Stimulated activated CD4-positive, alpha-beta T cell treated with anti-CD3 and anti-CD28 coated beads, Interleukin-15, amount 100 ng/mL, for 48 hours (primary cell): ENCODE results near the gene GPR183.
A peak's percentile ranks its signal among the peaks of the same experiment; 100 is the strongest.

Experiments used
- DNase-seq, 2 donors: peaks; one replicate each; pipeline ENCODE4 v3.0.0-alpha.2; 2020; ENCODE audit warnings: low read depth in 2 of 2

Gene GPR183

DNA sequence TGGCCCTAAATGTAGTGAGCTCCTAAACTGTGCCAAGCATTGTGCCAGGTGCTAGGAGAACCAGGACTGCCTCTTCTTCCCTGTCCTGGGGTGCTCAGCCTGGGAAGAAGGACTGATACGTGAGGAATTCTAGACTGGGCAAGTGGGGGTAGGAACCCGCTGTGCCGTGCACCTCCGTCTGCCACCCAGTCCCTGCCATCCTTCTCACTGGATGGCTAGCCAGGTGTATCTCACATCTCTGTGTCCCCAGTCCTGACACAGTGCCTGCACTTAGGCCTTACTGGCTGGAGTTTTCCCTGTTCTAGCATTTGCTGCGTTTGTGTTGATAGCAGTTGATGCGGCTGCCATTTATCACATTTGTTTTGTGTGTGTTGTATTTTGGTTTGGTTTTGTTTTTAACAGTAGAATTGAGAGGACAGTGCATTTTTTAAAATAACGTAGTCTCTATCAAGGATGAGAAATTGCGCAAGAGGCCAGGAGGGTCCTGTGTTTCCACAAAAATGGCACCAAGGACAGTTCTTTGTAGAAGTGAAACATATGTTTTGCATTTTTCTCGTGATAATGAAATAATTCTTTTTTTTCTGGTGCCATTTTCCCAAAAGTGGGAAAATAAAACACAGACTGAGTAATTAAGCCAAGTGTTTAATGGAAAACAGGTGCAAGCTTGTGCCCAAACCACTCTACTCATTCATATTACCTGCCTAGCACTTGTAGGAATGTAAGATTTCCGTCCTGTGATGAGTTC, 4.7 kb upstream of the GPR183 start:
- no peak for DNase-seq

GRCh38 chr13:99311137-99311536, 3.9 kb upstream of the GPR183 start:
- DNase-seq: no peak

DNA sequence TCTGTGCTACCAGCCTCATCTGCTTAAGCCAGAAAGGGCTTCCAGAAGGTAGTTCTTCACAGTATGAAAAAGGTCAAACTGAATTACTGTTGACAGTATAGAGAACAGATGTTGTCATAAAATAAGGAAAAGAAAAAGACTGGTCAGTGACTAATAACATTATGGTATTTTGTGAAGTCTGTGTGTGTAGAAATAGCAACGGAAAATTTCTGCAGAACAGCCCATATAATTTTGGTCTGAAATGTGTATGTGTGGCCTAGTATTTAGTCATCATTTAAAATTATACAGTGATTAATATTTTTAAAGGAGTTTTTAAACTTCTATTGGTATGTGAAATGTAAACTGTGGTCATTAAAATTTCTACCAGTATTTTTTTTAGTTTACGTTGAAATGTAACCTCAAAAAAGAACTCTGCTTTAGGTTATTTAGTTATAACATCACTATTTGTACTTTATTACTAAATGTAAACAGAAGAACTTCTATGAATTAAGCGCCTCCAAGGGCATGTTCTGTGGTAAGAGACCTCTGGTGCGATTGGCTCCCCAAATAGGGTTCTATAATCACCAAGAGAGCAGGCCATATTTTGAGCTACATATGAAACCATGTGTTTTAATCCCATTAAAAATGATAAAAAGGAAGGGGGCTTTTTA, 3.3 kb upstream of the GPR183 start:
- no peak for DNase-seq

- no peak for DNase-seq
Measured at GRCh38 chr13:99308471-99309087, 1.4 kb upstream of the GPR183 start.

DNA sequence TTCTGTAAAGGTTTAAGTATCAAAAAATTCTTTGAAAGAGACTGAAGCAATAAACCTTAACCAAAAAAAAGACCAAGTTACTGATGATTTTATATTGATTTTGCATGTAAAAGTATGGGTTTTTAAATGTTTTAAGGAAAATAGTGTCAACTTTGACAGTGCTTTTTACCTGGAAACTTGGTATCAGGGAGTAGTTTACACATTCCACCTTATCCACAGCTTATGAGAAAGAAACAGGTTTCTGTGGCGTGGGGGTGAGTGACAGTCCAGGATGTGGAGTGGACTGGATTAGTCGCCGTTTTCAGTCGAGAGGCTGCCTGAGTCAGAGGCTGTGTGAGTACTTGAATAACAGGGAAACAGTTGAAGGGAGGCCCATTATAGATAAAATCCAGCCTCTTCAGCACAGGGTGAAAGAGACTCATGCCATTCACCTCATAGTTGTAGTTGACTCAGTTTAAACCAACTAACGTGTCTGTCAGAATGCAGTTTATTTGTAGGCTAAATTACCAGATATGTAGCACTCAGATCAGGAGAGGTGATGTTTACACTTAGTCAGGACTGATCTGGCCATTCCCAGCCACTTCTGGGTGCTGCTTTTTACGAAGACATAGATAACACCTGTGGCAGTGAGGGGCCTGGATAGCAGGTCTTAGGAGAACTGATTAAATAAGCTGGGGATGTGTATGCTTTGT, 595 bp upstream of the GPR183 start:
- peak; percentile 81 for DNase-seq

DNA sequence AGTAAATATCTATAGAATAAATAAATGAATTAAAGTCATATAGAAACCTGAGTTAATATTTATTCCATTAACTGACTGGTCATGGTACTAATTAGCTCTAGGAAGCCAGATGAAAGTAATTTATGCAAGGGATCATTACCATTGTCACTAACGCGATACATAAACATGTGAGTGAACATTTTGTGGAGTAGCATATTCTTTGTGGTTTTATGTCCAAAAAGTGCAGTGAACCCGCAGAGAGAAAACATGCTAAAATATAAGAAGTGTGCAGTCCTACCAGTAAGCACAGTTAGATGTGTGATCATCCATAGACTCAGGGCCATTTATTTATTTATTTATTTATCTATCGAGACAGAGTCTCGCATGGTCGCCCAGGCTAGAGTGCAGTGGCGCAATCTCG, 1.6 kb downstream of the GPR183 start:
- DNase-seq: no peak

DNA sequence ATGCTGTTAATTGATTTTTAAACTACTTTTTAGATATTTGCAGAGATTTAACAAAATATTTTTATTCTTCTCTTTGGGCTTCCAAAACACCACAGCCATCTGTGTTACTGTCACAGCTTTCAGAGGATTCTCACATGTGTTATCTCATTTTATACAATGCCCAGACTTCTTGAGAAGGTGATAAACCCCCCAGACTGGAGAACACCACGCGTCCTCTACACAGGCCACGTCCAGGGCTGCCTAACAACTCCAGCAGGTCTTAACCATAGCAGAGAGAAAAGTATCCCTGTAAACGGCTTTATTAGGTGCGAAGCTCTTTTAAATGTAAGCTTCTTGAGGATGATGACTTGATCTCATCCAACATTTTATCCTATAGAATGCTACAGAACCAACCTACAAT, 2.0 kb downstream of the GPR183 start:
- DNase-seq: no peak

- DNase-seq: no peak
Measured at GRCh38 chr13:99304541-99304940, 2.7 kb downstream of the GPR183 start.

DNA sequence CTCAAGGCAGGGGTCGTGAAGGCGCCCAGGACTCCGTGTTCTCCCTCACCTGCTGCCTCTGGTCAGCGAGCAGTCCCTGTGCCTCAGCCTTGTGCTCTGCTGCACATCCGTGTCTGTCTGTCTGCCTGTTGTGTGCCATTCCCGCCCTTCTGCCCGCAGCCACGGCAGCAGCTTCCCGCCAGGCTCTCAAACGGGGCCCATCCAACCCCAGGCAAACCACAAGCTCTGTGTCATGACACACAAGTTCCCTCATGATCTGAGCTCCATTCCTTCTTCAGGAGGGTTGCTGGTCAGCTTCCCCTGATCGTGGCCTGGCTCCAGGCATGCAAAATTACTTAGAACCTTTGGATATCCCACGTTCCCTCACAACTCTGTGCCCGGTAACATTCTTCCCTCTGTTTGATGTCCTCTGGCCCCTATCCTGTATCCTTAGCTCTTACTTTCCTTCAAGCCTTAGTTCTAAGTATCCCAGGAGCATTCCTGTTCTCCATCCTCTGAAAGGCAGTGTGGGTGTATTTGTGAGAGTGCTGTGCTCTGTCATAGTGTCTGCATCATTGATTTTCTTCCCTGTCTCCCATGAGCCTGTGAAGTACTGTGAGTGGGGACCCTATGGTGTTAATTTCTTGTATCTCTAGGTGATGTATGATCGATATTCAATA, 3.2 kb downstream of the GPR183 start:
- peak in 1 of 2 donors; percentile 61 for DNase-seq

- DNase-seq: no peak
Measured at GRCh38 chr13:99302637-99303505, 4.3 kb downstream of the GPR183 start.

DNA sequence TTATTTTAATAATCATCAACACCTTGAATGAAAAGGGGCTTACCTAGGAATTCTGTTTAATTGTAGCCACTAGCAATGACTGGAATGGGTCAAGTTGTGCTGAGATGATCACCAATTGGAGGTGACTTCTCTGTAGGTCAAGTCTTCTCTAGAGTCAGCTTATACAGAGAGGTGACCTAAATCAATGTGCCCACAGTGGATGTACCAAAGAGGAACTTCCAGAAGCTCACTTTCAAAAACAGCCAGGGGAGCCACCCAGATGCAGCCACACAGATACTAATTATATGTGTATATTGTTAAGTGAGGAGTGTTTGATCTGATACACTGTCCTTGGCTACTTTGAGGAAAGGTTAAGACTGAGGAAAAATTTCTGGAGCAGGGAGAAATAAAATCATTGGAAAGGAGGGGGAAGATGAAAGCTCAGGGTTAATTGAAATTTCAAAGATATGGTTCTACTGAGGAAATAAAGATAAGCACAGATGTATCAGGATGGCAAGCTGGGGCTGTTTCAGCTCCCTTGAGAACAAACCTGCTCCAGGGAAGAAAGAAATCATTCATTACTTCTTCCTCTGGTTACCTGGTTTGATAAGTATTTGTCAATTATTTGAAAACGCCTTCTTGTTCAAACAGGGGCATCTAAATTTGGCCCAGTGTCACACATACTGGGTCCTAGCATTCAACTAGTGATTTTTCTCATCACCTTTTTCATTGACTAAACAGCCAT, 5.1 kb downstream of the GPR183 start:
- no peak for DNase-seq

DNA sequence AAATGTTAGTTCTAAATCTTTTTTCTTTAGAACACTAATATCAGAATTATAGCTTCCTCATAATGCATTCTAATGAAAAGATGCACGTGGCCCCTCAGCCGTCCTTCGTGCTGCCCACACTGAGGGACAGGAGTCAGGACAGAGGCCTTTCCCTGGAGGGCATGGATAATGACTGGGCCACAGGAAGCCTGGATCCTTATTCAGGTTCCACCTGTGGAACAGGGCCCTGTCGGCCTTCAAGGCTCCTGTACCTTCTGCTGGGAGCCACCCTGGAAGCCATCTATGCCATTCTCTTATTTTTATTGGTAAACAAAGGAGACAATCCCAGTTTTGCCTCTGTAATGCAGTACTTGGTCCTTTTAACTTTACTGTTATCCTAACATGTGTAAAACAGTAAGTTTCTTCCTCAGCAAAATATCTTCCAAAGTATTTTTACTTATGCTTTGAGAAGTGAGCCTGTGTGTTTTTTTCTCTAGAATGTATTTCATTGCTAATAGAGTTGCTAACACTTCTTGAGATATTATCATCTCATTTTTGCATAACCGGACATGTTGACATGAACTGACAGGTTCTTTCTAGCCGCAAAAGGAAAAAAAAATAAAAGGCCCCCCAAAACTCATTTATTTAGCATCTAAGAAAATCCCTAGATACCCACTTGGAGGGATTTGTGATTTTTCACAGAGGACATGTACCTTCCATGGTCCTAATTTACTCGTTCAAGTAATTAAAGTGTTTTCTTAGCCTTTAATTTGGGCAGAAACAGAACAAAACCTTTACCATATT, 6.0 kb downstream of the GPR183 start:
- no peak for DNase-seq

DNA sequence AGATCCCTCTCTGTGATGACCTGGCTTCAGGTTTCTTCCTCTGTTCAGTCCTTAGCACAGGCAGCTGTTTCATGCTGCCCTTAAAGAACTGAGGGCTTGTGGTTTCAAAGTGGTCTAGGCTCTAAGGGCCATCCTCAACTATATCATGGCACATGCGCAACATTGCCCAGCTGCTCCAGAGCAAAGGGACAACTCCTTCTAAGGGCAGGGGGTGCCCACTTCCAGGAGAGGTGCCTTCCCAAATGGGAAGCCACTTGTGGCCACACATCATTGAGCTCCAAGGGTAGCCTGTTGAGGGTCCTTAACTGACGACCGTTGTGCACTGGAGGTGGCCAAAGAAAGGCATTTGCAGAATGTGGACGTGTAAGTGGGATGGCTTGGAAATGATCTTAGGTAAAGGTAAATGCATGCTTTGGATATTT, 7.3 kb downstream of the GPR183 start:
- DNase-seq: no peak

- DNase-seq: no peak
Measured at GRCh38 chr13:99299256-99299919, 7.8 kb downstream of the GPR183 start.

DNA sequence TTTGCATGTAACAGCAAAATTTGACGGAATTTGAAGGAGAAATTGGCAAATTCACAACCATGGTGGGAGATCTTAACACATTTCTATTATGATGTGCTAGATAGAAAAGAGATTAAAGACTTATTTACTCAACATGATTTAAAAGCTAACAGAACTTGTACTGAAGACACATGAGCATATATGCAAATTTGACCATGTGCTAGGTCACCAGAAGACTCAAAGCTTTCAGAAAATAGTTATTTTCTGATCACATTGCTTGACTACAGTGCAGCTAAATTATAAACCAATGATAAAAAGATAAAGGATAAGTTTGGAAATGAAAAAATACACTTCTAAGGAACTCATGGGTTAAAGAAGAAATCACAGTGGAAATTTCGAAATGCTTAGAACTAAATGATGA, 9.1 kb downstream of the GPR183 start:
- DNase-seq: no peak

- DNase-seq: no peak
Measured at GRCh38 chr13:99297331-99297730, 9.9 kb downstream of the GPR183 start.

DNA sequence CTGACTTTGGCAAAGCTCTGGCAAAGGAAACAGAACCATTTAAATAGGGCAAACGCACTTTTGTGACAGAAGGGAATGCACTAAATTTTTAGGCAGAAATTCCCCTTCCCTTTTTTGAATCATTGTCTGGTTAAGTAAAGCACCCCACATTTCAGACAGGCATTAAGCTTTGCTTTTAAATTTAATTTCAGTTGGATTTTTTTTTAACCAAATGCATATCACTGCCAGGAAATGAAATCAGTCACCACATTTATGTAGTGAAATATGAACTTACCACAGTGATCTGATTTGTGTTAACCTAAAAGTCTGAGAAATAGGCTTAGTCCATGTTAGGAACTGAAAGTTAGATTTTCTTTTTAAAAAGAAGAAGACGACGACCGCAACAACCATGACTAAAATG, 10.8 kb downstream of the GPR183 start:
- no peak for DNase-seq

DNA sequence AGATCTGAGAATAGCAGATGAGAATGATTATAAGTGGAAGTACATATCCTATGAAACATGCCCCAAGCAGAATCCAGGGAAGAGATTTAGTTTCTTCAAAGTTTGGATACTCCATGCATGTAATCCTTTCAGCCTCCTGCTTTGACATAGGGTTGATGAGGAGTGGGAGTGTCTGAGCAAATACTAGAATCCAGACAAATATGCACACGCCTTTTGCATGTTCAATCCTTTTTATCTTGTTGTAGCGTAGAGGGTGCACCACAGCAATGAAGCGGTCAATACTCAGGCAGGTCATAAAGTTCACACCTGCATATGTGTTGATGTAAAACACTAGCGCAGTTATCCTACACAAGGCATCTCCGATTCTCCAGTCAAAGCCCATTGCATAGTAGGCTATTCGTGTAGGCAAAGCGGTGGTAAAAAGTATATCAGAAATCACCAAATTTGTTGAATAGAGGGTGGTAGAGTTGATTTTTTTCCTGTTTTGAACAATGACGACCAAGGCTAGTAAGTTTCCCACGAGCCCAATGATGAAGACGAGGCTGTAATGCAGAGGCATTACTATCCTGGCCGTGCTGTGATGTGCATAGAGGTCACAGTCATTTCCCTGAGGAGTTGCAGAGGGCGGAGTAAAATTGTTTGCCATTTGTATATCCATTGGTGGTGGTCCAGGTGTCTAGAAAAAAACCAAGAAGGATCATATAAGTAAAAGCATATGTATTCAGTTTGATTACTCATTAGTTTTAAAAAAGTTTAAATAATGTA, 11.5 kb downstream of the GPR183 start:
- no peak for DNase-seq
